ENCODE measurements around the gene OPCML.
A peak's percentile ranks its signal among the peaks of the same experiment; 100 is the strongest.

GRCh38 chr11:133052537-133052936, 479.8 kb downstream of the OPCML start:
- no peak for TF ChIP-seq CTCF (IDR thresholded peaks at IDR 0.05; ENCODE audit: low read depth, low read length, missing input control)
- TF ChIP-seq MAX (IDR thresholded peaks at IDR 0.05), result peak; percentile 91
- TF ChIP-seq ATF3 (IDR thresholded peaks at IDR 0.05), result no peak
- TF ChIP-seq YY1 (IDR thresholded peaks at IDR 0.05), result peak; percentile 67
- peak; percentile 44 for TF ChIP-seq REST (IDR thresholded peaks at IDR 0.05)
- TF ChIP-seq ZBTB33 (IDR thresholded peaks at IDR 0.05), result peak; percentile 74
- TF ChIP-seq RXRA (IDR thresholded peaks at IDR 0.05), result peak; percentile 22 to 86
